ENCODE results near the gene RAB7A.

Gene RAB7A

GRCh38 chr3:128855569-128855968 is 129.6 kb downstream of the RAB7A start:
- no peak for DNase-seq

GRCh38 chr3:128858167-128858566 is 132.2 kb downstream of the RAB7A start:
- no peak for DNase-seq

- DNase-seq: no peak
Observed at GRCh38 chr3:128859630-128860029, 133.6 kb downstream of the RAB7A start.

- DNase-seq: no peak
Observed at GRCh38 chr3:128861491-128861890, 135.5 kb downstream of the RAB7A start.

- DNase-seq: no peak
Observed at GRCh38 chr3:128863560-128863959, 137.6 kb downstream of the RAB7A start.
